Left renal pelvis (tissue), 4 donors: Measurements from ENCODE around the gene B3GALNT1. TPM values are rescaled to one million over a fixed set of nuclear protein-coding genes. Genes with fewer than 3 reads are reported as not detected.

ENCODE experiments used
- DNase-seq, 4 donors: peaks; one replicate each; pipeline ENCODE4 v3.0.0-alpha.2; 2013; ENCODE audit warnings: low read depth in 4 of 4, low spot score in 3 of 4
- polyA plus RNA-seq, 4 donors: library from polyadenylated mRNA; unstranded; fragments of 120-200 nt; gene quantifications; one replicate each; pipeline ENCODE4 v1.2.1, GENCODE V29; 2013; ENCODE audit not compliant: insufficient read length in 4 of 4

Gene B3GALNT1, protein sequence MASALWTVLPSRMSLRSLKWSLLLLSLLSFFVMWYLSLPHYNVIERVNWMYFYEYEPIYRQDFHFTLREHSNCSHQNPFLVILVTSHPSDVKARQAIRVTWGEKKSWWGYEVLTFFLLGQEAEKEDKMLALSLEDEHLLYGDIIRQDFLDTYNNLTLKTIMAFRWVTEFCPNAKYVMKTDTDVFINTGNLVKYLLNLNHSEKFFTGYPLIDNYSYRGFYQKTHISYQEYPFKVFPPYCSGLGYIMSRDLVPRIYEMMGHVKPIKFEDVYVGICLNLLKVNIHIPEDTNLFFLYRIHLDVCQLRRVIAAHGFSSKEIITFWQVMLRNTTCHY
- polyA plus RNA-seq: 10 to 100 TPM; 41.6 to 80.8 (median 48.8) TPM

DNA sequence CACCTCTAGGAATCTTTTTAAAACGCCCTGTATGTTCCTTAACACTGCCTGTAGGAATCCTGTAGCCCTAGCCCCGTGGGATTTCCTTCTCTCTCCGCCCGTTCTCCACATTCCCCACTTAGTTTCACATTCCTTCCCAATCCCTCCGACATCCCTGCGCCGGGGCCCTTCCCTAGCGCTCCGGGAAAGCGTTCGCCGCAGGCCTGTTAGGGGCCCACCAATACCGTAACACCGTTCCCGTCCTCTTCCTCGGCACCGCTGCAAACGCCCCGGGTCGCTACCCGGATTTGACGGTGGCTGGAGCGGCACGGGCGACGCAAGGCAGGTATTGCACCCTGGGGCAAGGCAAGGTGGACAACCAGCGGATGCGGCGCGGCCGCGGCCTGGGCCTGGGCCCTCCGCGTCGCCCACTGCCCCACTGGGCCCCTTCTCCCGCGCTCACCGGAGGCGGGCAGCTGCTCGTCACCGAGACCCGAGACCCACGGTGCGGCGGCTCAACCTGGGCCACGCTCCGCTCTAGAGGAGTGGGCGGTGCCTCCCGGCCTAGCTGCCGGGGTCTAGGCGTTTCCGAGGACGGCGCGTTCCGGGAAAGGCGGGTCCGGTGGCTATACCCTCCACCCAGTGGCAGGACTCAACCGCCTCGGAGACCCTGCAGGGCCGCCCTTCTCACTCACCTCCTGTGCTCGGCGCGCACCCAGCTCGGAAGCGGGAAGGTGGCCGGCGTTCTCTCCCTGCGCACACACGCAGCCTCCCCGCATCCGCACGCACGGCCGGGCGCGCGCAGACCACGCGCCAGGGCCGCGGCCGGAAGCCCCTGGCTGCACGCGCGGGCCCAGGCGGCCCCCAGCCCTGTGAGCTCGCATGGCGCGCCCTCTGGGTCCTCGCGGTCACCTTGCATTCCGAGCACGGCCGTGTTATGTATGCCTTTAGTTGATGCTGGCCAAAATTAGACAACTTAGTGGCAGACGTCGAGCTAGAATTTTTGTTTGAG lies at the start of gene B3GALNT1:
TSS of gene B3GALNT1 (minus strand) at position 789 of the 991 bp plus-strand sequence. CDS start 18,595 bp downstream, outside the sequence.
- peak; percentile 37 to 65 (median 45) for DNase-seq

GRCh38 chr3:161153480-161153879 lies 48.3 kb upstream of the B3GALNT1 start:
- DNase-seq: no peak

- DNase-seq: no peak
These were observed 44.9 kb upstream of the B3GALNT1 start for GRCh38 chr3:161150001-161150525.

GRCh38 chr3:161149529-161149928 lies 44.4 kb upstream of the B3GALNT1 start:
- no peak for DNase-seq

DNA sequence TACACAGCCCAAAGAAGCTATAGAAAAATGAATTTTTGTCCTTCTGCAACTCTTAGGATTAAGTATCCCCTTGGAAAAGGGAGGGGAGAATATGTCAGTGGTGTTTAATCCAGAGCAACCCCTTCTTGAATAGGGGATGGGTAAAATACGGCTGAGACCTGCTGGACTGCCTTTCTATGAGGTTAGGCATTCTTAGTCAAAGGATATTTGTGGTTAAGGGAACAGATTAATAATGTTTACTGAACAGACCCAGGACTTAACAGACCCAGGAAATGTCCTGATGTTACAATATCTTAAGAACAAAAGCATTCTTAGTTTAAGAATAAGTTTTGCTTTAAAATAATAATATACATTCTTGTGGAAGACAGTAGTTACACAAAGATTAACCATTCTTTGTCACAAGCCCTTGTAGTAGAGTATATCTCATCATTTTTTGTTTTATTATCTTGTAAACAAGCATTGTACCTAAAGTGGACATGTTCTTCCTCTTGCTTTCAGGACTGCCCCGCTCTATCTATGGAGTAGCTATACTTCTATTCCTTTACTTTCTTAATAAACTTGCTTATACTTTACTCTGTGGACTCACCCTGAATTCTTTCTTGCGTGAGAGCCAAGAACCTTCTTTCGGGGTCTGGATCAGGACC lies 43.8 kb upstream of the B3GALNT1 start:
- DNase-seq: no peak

- no peak for DNase-seq
These were observed 37.3 kb upstream of the B3GALNT1 start for GRCh38 chr3:161142486-161142885.

DNA sequence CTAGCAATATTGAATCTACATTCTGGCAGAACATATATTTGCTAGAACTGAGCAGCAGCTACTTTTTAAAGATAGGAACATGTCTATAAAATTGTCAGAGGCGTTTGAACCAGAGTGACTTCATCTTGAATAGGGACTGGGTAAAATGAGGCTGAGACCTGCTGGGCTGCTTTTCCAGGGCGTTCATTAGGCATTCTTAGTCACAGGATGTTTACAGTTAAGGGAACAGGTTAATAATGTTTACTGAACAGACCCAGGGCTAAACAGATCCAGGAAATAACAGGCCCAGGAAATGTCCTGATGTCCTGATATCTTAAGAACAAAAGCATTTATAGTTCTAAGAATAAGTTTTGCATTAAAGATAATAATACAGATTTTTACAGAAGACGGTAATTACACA lies 34.5 kb upstream of the B3GALNT1 start:
- DNase-seq: no peak

- DNase-seq: no peak
These were observed 32.1 kb upstream of the B3GALNT1 start for GRCh38 chr3:161137260-161137659.

GRCh38 chr3:161132391-161132790 lies 27.2 kb upstream of the B3GALNT1 start:
- DNase-seq: no peak

- no peak for DNase-seq
These were observed 21.3 kb upstream of the B3GALNT1 start for GRCh38 chr3:161126495-161126894.

DNA sequence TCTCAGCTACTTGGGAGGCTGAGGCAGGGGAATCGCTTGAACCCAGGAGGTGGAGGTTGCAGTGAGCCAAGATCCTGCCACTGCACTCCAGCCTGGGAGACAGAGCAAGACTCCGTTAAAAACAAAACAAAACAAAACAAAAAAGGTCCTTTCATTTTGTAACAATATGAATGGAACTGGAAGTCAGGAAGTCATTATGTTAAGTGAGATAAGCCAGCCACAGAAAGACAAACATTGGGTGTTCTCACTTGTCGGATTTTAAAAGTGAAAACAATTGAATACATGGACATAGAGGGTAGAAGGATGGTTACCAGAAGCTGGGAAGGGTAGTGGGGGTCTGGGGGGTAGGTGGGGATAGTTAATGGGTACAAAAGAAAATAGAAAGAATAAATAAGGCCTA lies 12.5 kb upstream of the B3GALNT1 start:
- no peak for DNase-seq

GRCh38 chr3:161108840-161109239 lies 3.7 kb upstream of the B3GALNT1 start:
- DNase-seq: no peak

DNA sequence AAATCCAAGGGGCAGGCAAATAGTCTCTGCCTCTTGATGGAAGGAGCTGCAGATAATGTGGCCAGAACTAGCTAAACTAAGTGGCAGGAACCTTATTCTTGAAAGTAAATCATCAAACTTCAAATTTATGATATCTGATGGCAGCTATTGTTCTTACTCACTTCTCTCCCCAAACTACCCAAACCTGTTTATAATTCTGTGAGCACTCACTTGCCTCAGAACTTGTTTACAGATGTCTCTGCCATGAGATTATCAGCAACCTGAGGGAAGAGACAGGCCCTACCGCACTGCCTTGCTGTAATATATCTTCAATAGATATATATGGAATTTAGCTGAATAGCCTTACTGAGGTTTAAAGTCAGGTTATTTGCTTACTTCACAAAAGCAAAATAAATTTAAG lies 2.2 kb upstream of the B3GALNT1 start:
- DNase-seq: no peak

DNA sequence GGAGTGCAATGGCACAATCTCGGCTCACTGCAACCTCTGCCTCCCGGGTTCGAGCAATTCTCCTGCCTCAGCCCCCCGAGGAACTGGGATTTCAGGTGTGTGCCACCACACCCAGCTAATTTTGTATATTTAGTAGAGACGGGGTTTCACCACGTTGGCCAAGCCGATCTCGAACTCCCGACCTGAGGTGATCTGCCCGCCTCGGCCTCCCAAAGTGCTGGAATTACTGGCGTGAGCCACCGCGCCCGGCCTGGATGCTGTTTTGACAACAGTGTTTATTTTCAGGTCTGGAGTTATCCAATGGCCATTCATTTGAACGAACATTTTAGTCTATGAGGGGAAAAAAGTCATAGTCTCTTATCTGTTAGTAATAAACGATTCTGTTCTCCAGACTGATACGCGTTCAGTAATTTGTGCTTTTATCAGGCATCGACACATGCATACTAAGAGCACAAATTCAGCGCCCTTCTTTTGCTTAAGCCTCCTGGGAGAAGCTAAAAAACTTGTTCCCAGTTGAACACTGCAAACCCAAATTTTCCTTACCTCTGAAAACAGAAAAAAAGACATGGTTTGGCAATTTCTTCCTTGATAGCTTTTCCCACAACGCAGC lies 1.3 kb downstream of the B3GALNT1 start:
- DNase-seq: peak in 1 of 4 donors; percentile 5

DNA sequence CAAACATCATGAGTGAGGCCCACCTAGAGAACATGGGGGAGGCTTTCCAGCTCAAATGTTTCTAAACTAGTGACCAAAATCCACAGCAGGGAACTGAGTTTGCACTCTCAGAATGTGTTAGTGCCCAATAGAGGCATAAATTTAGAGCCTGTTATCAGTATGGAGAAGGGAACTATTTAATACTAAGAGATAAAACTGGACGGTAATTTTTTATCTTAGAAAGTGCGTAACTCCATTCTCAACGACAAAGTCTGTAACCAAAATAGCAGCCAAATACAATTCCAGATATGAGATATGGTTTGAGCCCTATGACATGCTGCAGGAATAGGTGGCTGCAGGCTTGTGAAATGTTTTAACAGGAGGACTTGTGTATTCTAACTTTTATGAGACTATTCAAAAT lies 3.5 kb downstream of the B3GALNT1 start:
- no peak for DNase-seq

DNA sequence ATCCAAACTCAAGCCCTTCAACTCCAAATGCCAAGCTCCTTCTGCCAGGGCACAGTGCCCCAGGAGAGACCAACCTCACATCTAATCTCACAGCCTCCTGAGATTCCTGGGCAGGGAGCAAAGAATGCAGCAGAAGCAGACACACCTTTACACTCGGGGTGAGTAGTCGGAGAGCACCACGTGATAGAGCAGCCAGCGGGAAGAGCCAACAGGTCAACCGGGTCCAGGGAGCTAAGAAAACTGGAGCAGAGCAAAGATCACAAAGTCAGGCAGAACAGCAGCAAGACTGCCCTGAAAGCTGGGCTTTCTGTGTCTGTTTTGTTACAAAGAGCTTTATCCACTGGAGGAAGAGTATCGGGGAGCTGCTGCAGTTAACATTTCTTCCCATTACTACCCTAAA lies 4.2 kb downstream of the B3GALNT1 start:
- DNase-seq: no peak

DNA sequence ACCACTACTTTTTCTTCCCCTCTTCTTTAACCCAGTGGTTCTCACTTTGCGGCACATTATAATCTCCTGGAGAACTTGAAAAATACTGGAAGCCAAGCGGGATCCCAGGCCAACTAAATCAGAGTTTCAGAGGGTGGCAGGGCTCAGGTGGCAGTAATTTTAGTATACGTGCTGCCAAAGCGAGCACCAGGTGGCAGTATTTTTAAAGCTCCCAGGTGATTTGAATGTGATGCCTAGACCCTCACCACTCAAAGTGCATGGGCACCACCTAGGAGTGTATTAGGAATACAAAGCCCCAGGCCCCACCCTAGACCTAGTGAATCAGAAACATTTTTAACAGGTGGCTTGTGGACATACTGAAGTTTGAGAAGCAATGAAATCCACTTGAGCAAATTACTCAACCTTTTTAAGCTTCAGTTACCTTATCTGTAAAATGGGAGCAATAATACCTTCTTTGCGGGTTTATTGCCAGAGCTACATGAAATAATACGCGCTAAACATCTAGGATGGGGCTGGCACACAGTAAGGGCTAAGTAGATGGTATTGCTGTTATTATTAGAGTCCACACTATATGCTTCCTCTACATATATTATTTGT lies 8.3 kb downstream of the B3GALNT1 start:
- DNase-seq: peak in 1 of 4 donors; percentile 9

DNA sequence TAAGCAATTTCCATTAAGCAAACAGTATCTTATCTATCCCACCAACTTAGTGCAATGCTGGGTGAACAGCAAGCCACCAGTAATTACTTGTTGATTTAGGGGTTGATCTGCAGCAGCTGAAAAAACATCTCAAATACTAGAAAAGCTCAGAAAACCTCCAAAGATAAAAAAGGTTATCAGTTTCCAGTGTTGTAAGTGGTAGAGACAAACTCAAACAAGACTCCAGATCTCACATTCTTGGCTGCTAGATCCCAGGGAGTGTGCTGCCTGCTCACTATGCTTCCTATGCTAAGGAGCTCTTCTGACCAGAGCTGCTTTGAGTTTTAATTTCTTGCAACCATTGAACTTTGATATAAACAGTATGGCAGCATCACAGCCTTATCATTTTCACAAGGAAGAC lies 11.3 kb downstream of the B3GALNT1 start:
- no peak for DNase-seq

DNA sequence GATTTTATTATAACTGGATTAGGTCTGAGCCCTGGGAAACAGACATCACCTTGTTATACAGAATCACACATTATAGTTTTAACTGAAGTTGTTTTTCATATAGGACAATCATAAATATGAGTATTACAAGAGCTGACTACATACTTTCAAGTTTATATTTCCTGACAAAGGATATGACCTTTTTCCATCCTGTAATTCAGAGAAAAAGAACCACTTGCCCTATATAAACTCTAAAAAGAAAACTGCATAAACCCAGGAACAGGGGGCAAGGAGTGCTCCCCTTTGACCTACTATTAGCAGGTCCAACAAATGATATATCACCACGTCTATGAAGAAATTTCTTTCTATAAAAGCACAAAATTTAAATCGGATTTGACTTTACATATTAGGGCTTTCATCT lies 20.9 kb downstream of the B3GALNT1 start:
- no peak for DNase-seq

DNA sequence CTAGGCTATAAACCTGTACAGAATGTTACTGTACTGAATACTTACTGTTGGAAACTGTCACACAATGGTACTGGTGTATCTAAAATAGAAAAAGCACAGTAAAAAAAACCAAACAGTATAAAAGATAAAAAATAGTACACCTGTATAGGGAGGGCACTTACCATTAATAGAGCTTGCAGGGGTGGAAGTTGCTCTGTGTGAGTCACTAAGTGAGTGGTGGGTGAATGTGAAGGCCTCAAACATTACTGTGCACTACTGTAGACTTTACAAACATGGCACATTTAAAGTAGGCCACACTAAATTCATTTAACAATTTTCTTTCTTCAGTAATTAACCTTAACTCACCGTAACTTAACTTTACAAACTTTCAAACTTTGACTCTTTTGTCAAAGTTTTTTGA lies 22.0 kb downstream of the B3GALNT1 start:
- no peak for DNase-seq
